H7 (cell line): ENCODE measurements around the gene ZNF594. TPM values are rescaled to one million over a fixed set of nuclear protein-coding genes. Genes with fewer than 3 reads are reported as not detected.
"Not testable (repeated sequence)": the region's sequence is repeated elsewhere in the genome, so short reads cannot be mapped to it uniquely, and the experiment has no call there.

Experiments used
- DNase-seq: peaks from one replicate; pipeline ENCODE4 v3.0.0; 2012
- H3K27me3 ChIP-seq: 2 replicates; pipeline ENCODE4 v1.6.0; 2011; ENCODE audit warnings: mild to moderate bottlenecking, low read length; ENCODE audit not compliant: control insufficient read depth, insufficient read depth
- H3K36me3 ChIP-seq: replicated peaks from 2 replicates; pipeline ENCODE4 v1.5.1; 2011; ENCODE audit warnings: low read length; ENCODE audit not compliant: control insufficient read depth, insufficient read depth
- H3K4me3 ChIP-seq: 2 replicates; pipeline ENCODE4 v1.5.1; 2011; ENCODE audit warnings: low read depth, mild to moderate bottlenecking, control low read depth, low read length, moderate library complexity; ENCODE audit not compliant: insufficient read depth
- total RNA-seq: library from RNA; depleted of rRNA; stranded (reverse); fragments of >200 nt; shearing (Covaris generic); gene quantifications from 2 replicates; pipeline ENCODE4 v1.2.3, GENCODE V29; 2014; rRNA removed

Gene ZNF594
- total RNA-seq, 1 experiment from 2014 or later = 0.73 TPM

GRCh38 chr17:5135131-5135712 is 56.4 kb downstream of the ZNF594 start:
- peak; percentile 6 for DNase-seq
- H3K4me3 ChIP-seq, H3K27me3 ChIP-seq, H3K36me3 ChIP-seq: not testable (repeated sequence)

GRCh38 chr17:5134571-5134970 is 57.1 kb downstream of the ZNF594 start:
- H3K4me3 ChIP-seq, DNase-seq, H3K36me3 ChIP-seq, H3K27me3 ChIP-seq: not testable (repeated sequence)

- DNase-seq, H3K27me3 ChIP-seq: not testable (repeated sequence)
These were observed 57.7 kb downstream of the ZNF594 start for GRCh38 chr17:5133961-5134360.

GRCh38 chr17:5133311-5133710 is 58.4 kb downstream of the ZNF594 start:
- peak; percentile 16 for DNase-seq
- Histone ChIP-seq H3K36me3 (no peaks in the 10 kb centered on the region), H3K4me3 (no peak overlapping the region), H3K27me3 (no peaks in the 10 kb centered on the region)

More at GRCh38 chr17:5133961-5134360, 57.7 kb downstream of the ZNF594 start:
- H3K4me3 ChIP-seq, H3K36me3 ChIP-seq: not testable (repeated sequence)

- not testable (repeated sequence) for H3K4me3 ChIP-seq, H3K27me3 ChIP-seq, H3K36me3 ChIP-seq, DNase-seq
These were observed 59.0 kb downstream of the ZNF594 start for GRCh38 chr17:5132503-5133225.

- H3K36me3 ChIP-seq, H3K4me3 ChIP-seq, H3K27me3 ChIP-seq, DNase-seq: not testable (repeated sequence)
These were observed 59.7 kb downstream of the ZNF594 start for GRCh38 chr17:5131799-5132502.

GRCh38 chr17:5131146-5131715 is 60.4 kb downstream of the ZNF594 start:
- Histone ChIP-seq H3K36me3 (no peaks in the 10 kb centered on the region), H3K4me3 (no peak overlapping the region), H3K27me3 (no peaks in the 10 kb centered on the region; the same call in 1 of the 2 replicates)
- no peak for DNase-seq

GRCh38 chr17:5130687-5131086 is 61.0 kb downstream of the ZNF594 start:
- H3K36me3 ChIP-seq, H3K4me3 ChIP-seq, DNase-seq, H3K27me3 ChIP-seq: not testable (repeated sequence)

GRCh38 chr17:5130261-5130660 is 61.4 kb downstream of the ZNF594 start:
- not testable (repeated sequence) for H3K27me3 ChIP-seq, DNase-seq, H3K36me3 ChIP-seq, H3K4me3 ChIP-seq

GRCh38 chr17:5129770-5130169 is 61.9 kb downstream of the ZNF594 start:
- not testable (repeated sequence) for DNase-seq, H3K36me3 ChIP-seq, H3K4me3 ChIP-seq, H3K27me3 ChIP-seq

Other genes with a start within 250 kb of the ZNF594 start
- 1,296 and 1,480 TPM in 2 replicates for gene PFN1, start 243.3 kb downstream of the ZNF594 start, total RNA-seq
- 24.2 and 25.7 TPM in 2 replicates for gene ENO3, start 240.7 kb downstream of the ZNF594 start, total RNA-seq
- gene SPAG7, start 224.1 kb downstream of the ZNF594 start, total RNA-seq = 103 and 105 TPM in 2 replicates
- 1.6 and 3.8 TPM in 2 replicates for gene CAMTA2, start 204.2 kb downstream of the ZNF594 start, total RNA-seq
- 0.42 and 0.63 TPM in 2 replicates for gene INCA1, start 194.3 kb downstream of the ZNF594 start, total RNA-seq
- 46.2 and 48.8 TPM in 2 replicates for gene KIF1C, start 193.9 kb downstream of the ZNF594 start, total RNA-seq
- 0.10 TPM in 1 of 2 replicates, not detected in the other for gene SLC52A1, start 156.4 kb downstream of the ZNF594 start, total RNA-seq
- 0.21 and 0.96 TPM in 2 replicates for gene ZFP3, start 113.4 kb downstream of the ZNF594 start, total RNA-seq
- gene ZNF232, start 80.0 kb downstream of the ZNF594 start, total RNA-seq = 20.1 and 24.8 TPM in 2 replicates
- 0.03 TPM in 1 of 2 replicates, not detected in the other for gene USP6, start 75.8 kb downstream of the ZNF594 start, total RNA-seq
- not detected in 2 replicates for gene SCIMP, start 43.0 kb upstream of the ZNF594 start, total RNA-seq
- 23.8 and 39.1 TPM in 2 replicates for gene RABEP1, start 90.4 kb upstream of the ZNF594 start, total RNA-seq
- gene NUP88, start 227.8 kb upstream of the ZNF594 start, total RNA-seq = 110 and 139 TPM in 2 replicates
- gene RPAIN, start 228.3 kb upstream of the ZNF594 start, total RNA-seq = 52.1 and 61.2 TPM in 2 replicates
- 445 and 450 TPM in 2 replicates for gene C1QBP, start 247.3 kb upstream of the ZNF594 start, total RNA-seq